Neural progenitor cell (in vitro differentiated cells): Measurements from ENCODE around the gene SURF2. TPM values are rescaled to one million over a fixed set of nuclear protein-coding genes. Genes with fewer than 3 reads are reported as not detected.

Experiments used
- DNase-seq: peaks from one replicate; pipeline ENCODE4 v3.0.0-alpha.2; 2016; ENCODE audit warnings: low spot score
- H2AFZ ChIP-seq: fragments of 200-600 bp; sonication (generic); replicated peaks from 2 replicates; pipeline ENCODE4 v1.6.1; 2016; ENCODE audit warnings: antibody characterized with exemption
- H3F3A ChIP-seq: fragments of 200-600 bp; sonication (generic); 2 replicates; pipeline ENCODE4 v1.6.1; 2016; ENCODE audit warnings: antibody characterized with exemption, low read depth
- H3K27ac ChIP-seq: fragments of 200-600 bp; sonication (generic); 2 replicates; pipeline ENCODE4 v1.5.1; 2016; ENCODE audit warnings: mild to moderate bottlenecking
- H3K27me3 ChIP-seq: fragments of 200-600 bp; sonication (generic); 2 replicates; pipeline ENCODE4 v1.6.1; 2016; ENCODE audit warnings: mild to moderate bottlenecking, moderate library complexity
- H3K36me3 ChIP-seq: fragments of 200-600 bp; sonication (generic); 2 replicates; pipeline ENCODE4 v1.5.1; 2016
- H3K4me1 ChIP-seq: fragments of 200-600 bp; sonication (generic); 2 replicates; pipeline ENCODE4 v1.6.1; 2016; ENCODE audit warnings: mixed run types
- H3K4me2 ChIP-seq: fragments of 200-600 bp; sonication (generic); 2 replicates; pipeline ENCODE4 v1.6.1; 2016
- H3K4me3 ChIP-seq: fragments of 200-600 bp; sonication (generic); 2 replicates; pipeline ENCODE4 v1.5.1; 2016
- H3K79me2 ChIP-seq: fragments of 200-600 bp; sonication (generic); 2 replicates; pipeline ENCODE4 v1.6.1; 2016; ENCODE audit warnings: low read depth
- H3K9ac ChIP-seq: fragments of 200-600 bp; sonication (generic); 2 replicates; pipeline ENCODE4 v1.6.1; 2016
- H3K9me3 ChIP-seq: fragments of 200-600 bp; sonication (generic); 2 replicates; pipeline ENCODE4 v1.5.1; 2016; ENCODE audit warnings: low read depth
- H4K20me1 ChIP-seq: fragments of 200-600 bp; sonication (generic); 2 replicates; pipeline ENCODE4 v1.6.1; 2016; ENCODE audit warnings: low read depth
- H3K27ac Mint-ChIP-seq: 3 replicates; pipeline ENCODE4 v1.8.0; 2021; ENCODE audit warnings: mixed read lengths
- H3K27me3 Mint-ChIP-seq: 2 replicates; pipeline ENCODE4 v1.8.0; 2022; ENCODE audit warnings: low read depth, mild to moderate bottlenecking, inconsistent platforms, moderate library complexity, mixed read lengths; ENCODE audit not compliant: insufficient read depth
- H3K36me3 Mint-ChIP-seq: 3 replicates; pipeline ENCODE4 v1.8.0; 2021; ENCODE audit warnings: mixed read lengths
- H3K4me1 Mint-ChIP-seq: 3 replicates; pipeline ENCODE4 v1.8.0; 2021; ENCODE audit warnings: mixed read lengths
- H3K4me3 Mint-ChIP-seq: 3 replicates; pipeline ENCODE4 v1.8.0; 2021; ENCODE audit warnings: mild to moderate bottlenecking, moderate library complexity, mixed read lengths
- H3K9me3 Mint-ChIP-seq: 3 replicates; pipeline ENCODE4 v1.8.0; 2020; ENCODE audit warnings: mixed read lengths
- EZH2 ChIP-seq: fragments of 200-600 bp; sonication (generic); IDR thresholded peaks from 2 replicates; pipeline ENCODE4 v1.6.1; 2017; ENCODE audit warnings: antibody characterized with exemption, mild to moderate bottlenecking, moderate library complexity
- EZH2phosphoT487 ChIP-seq: fragments of 200-600 bp; sonication (generic); IDR thresholded peaks from 2 replicates; pipeline ENCODE4 v1.6.1; 2017; ENCODE audit warnings: antibody characterized with exemption
- total RNA-seq: library from RNA; depleted of rRNA; stranded (reverse); fragments of >200 nt; gene quantifications from 2 replicates; pipeline ENCODE4 v1.2.3, GENCODE V29; 2015; ENCODE audit warnings: low replicate concordance
- TF ChIP-seq, protein P1 (sequence below): fragments of 200-600 bp; sonication (generic); IDR thresholded peaks from 2 replicates; pipeline ENCODE4 v1.5.1; 2017; ENCODE audit warnings: antibody characterized with exemption, mild to moderate bottlenecking

The SURF2 gene
- total RNA-seq, 1 donor from 2014 or later: 16.0 TPM

DNA sequence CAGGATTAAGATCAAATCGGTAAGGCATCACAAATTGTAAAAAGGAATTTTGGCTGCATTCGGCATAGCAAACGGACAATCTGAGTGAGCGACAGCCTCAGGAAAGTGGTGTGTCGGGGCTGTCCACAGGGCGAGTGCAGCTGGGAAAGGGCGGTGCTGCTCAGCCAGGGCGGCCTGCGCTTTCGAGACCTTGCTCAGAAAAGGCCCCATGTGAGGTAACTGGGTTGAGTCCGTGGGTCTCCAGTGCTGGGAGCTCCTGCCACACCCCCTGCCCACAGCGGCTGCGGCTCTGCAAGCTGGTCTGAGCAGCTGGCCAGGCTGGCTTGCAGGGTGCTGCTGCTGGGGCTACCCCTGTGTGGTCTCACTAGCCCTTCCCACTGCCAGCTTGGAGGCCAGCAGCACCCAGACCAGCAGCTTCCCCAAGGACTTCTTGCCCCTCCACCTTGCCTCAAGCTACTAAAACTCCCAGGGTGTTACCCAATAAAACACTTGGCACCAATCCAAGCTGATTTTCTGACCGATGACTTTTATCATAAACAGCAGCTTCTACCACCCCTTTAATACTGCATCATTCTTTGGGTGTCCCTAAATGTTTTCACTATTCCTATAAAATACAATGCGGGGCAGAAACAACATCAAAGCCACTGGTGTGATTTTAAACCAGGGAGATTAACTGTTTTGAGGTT lies 6.2 kb downstream of the SURF2 start:
- Histone ChIP-seq H3K4me1 (no peaks in the 10 kb centered on the region), H3K4me3 (no peak overlapping the region), H3K27ac (no peak overlapping the region), H3K27me3 (no peaks in the 10 kb centered on the region), H3K9me3 (no peaks in the 10 kb centered on the region), H3F3A (peaks cover 6% of the 10 kb centered on the region), H3K4me2 (no peak overlapping the region), H4K20me1 (peaks cover 62% of the 10 kb centered on the region), H3K79me2 (peaks cover 28% of the 10 kb centered on the region), H3K36me3 (no peaks in the 10 kb centered on the region), H2AFZ (no peak overlapping the region), H3K9ac (no peak overlapping the region)
- no peak for DNase-seq
- no peaks in the 10 kb centered on the region for H3K9me3 Mint-ChIP-seq
- no peak overlapping the region for H3K4me3 Mint-ChIP-seq
- peaks cover 11% of the 10 kb centered on the region for H3K27me3 Mint-ChIP-seq
- H3K36me3 Mint-ChIP-seq: peaks cover 26% of the 10 kb centered on the region
- no peak overlapping the region for H3K27ac Mint-ChIP-seq
- H3K4me1 Mint-ChIP-seq: peaks cover 4% of the 10 kb centered on the region
- no peak for TF ChIP-seq EZH2phosphoT487
- TF ChIP-seq, protein P1, sequence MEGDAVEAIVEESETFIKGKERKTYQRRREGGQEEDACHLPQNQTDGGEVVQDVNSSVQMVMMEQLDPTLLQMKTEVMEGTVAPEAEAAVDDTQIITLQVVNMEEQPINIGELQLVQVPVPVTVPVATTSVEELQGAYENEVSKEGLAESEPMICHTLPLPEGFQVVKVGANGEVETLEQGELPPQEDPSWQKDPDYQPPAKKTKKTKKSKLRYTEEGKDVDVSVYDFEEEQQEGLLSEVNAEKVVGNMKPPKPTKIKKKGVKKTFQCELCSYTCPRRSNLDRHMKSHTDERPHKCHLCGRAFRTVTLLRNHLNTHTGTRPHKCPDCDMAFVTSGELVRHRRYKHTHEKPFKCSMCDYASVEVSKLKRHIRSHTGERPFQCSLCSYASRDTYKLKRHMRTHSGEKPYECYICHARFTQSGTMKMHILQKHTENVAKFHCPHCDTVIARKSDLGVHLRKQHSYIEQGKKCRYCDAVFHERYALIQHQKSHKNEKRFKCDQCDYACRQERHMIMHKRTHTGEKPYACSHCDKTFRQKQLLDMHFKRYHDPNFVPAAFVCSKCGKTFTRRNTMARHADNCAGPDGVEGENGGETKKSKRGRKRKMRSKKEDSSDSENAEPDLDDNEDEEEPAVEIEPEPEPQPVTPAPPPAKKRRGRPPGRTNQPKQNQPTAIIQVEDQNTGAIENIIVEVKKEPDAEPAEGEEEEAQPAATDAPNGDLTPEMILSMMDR: no peak

DNA sequence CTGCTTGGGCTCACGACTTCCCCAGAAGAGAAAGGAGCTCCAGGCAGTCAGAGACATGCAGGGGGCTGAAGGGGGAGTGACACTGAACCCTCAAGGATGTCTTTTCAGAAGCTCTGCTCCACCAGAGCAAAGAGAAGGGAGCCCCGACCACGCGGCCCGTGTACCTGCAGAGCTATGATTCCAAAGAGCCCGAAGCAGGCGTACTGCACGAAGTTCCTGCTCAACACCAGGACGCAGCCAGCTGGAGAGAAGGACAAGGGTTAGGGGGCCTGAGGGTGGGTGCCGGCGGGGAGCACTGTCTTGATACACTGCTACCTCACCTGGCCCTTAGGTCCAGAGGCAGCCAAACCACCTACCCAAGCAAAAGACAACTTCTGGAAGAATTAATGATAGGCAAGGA lies 10.1 kb downstream of the SURF2 start:
- peaks cover 29% of the 10 kb centered on the region for H3K36me3 Mint-ChIP-seq
- no peaks in the 10 kb centered on the region for H3K4me1 ChIP-seq
- H3K4me3 Mint-ChIP-seq: no peak overlapping the region
- H3K27me3 Mint-ChIP-seq: peaks cover 8% of the 10 kb centered on the region
- no peak for DNase-seq
- H3K27me3 ChIP-seq: no peaks in the 10 kb centered on the region
- no peak overlapping the region for H3K27ac ChIP-seq
- H2AFZ ChIP-seq: no peak overlapping the region
- H3K36me3 ChIP-seq: no peaks in the 10 kb centered on the region
- TF ChIP-seq EZH2 (no peak), EZH2phosphoT487 (no peak)
- TF ChIP-seq, protein P1: no peak
- no peak overlapping the region for H3K4me3 ChIP-seq
- H3F3A ChIP-seq: peaks cover under 1% of the 10 kb centered on the region
- H4K20me1 ChIP-seq: peaks cover 67% of the 10 kb centered on the region
- H3K9me3 ChIP-seq: no peaks in the 10 kb centered on the region
- H3K4me2 ChIP-seq: no peak overlapping the region
- peaks cover 57% of the 10 kb centered on the region for H3K79me2 ChIP-seq
- H3K9me3 Mint-ChIP-seq: no peaks in the 10 kb centered on the region
- peaks cover 8% of the 10 kb centered on the region for H3K4me1 Mint-ChIP-seq
- H3K27ac Mint-ChIP-seq: no peak overlapping the region
- H3K9ac ChIP-seq: no peak overlapping the region

DNA sequence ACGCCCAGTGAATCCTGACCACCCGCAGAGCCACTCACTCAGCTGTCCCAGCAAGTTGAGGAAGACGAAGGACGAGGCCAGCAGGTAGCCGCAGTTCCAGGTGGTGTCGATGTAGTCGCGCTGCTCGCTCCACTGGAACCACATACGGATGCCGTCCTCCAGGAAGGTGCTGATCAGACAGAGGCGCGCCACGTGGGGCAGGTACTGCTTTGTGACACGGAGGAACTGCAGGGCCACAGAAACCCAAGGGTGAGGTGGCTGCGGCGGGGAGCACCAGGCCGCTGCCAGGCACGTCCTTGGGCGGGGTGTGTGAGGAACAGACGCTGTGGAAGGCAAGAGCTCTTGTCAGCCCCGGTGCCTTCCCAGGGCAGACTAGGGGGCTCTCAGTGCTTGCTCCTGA lies 10.9 kb downstream of the SURF2 start:
- Histone ChIP-seq H3K36me3 (no peaks in the 10 kb centered on the region), H2AFZ (no peak overlapping the region), H4K20me1 (peaks cover 72% of the 10 kb centered on the region), H3K4me2 (no peak overlapping the region), H3K27ac (no peak overlapping the region), H3K27me3 (no peaks in the 10 kb centered on the region), H3K4me3 (no peak overlapping the region), H3K9ac (no peak overlapping the region), H3F3A (no peaks in the 10 kb centered on the region), H3K4me1 (no peaks in the 10 kb centered on the region), H3K79me2 (peaks cover 65% of the 10 kb centered on the region), H3K9me3 (no peaks in the 10 kb centered on the region)
- TF ChIP-seq EZH2phosphoT487 (no peak), EZH2 (no peak)
- TF ChIP-seq, protein P1: no peak
- no peaks in the 10 kb centered on the region for H3K9me3 Mint-ChIP-seq
- peak overlapping the region; percentile 38 for H3K4me3 Mint-ChIP-seq
- peaks cover 21% of the 10 kb centered on the region for H3K36me3 Mint-ChIP-seq
- peaks cover 8% of the 10 kb centered on the region for H3K4me1 Mint-ChIP-seq
- H3K27me3 Mint-ChIP-seq: peaks cover 8% of the 10 kb centered on the region
- no peak overlapping the region for H3K27ac Mint-ChIP-seq
- no peak for DNase-seq
